B cell (primary cell): ENCODE measurements around the gene PSD. TPM values are rescaled to one million over a fixed set of nuclear protein-coding genes. Genes with fewer than 3 reads are reported as not detected.
A peak's percentile ranks its signal among the peaks of the same experiment; 100 is the strongest.

ENCODE experiments used
- ATAC-seq: fragments of 200-7000 bp; cut with Tn5 transposase; one replicate; pipeline ENCODE4 v1.10.0; 2021; ENCODE audit warnings: low read depth, mild to moderate bottlenecking, moderate number of reproducible peaks, moderate library complexity
- CTCF ChIA-PET: fragments of 350-600 bp; sonication (Branson Sonifier 250); formaldehyde crosslinking; loops from one replicate; lab custom pipeline; 2021; ENCODE audit warnings: antibody characterized with exemption, inconsistent platforms; lab: Charles Lee
- POLR2A ChIA-PET: fragments of 350-600 bp; sonication (Branson Sonifier 250); formaldehyde crosslinking; loops from one replicate; lab custom pipeline; 2021; ENCODE audit warnings: antibody characterized with exemption; lab: Charles Lee
- DNase-seq: peaks from one replicate; pipeline ENCODE4 v3.0.0; 2013
- H2AFZ ChIP-seq: 2 replicates; pipeline ENCODE4 v1.6.1; 2012; ENCODE audit warnings: mild to moderate bottlenecking, low read depth, low read length; ENCODE audit not compliant: insufficient read depth, poor library complexity, severe bottlenecking
- H3K27ac ChIP-seq, 2 donors: 1 replicate in 1 of 2; 2 replicates in 1 of 2; pipeline ENCODE4 v1.5.1; 2012 to 2013; ENCODE audit warnings: low read length in 2 of 2, mild to moderate bottlenecking in 2 of 2, moderate library complexity in 1 of 2
- H3K27me3 ChIP-seq, 4 experiments: fragments of 200-600 bp in 1 of 4; sonication (generic) in 1 of 4; replicated peaks in 1 of 4; 1 replicate in 2 of 4; 2 replicates in 2 of 4; pipeline versions ENCODE4 v1.6.1 to v1.7.0; 2013 to 2016; ENCODE audit warnings: low read length in 3 of 4, mild to moderate bottlenecking in 2 of 4, mixed read lengths in 1 of 4, moderate library complexity in 1 of 4; ENCODE audit not compliant: insufficient read depth in 4 of 4, control insufficient read depth in 3 of 4; ENCODE audit errors: control extremely low read depth in 1 of 4
- H3K36me3 ChIP-seq, 2 experiments: replicated peaks in 1 of 2; 1 replicate in 1 of 2; 2 replicates in 1 of 2; pipeline versions ENCODE4 v1.6.1 to v1.7.1; 2013; ENCODE audit warnings: low read length in 1 of 2; ENCODE audit not compliant: insufficient read depth in 2 of 2, control insufficient read depth in 1 of 2; ENCODE audit errors: control extremely low read depth in 1 of 2, extremely low read depth in 1 of 2
- H3K4me1 ChIP-seq, 2 donors: fragments of 200-600 bp in 1 of 2; sonication (generic) in 1 of 2; 1 replicate in 1 of 2; 2 replicates in 1 of 2; pipeline versions ENCODE4 v1.5.1 to v1.6.1; 2013 to 2017; ENCODE audit warnings: low read length in 2 of 2; ENCODE audit not compliant: control insufficient read depth in 2 of 2, insufficient read depth in 2 of 2
- H3K4me2 ChIP-seq: replicated peaks from 2 replicates; pipeline ENCODE3; 2012; ENCODE audit warnings: mild to moderate bottlenecking, low read depth, low read length; ENCODE audit not compliant: poor library complexity, severe bottlenecking
- H3K4me3 ChIP-seq, 5 experiments: fragments of 200-600 bp in 1 of 5; sonication (generic) in 1 of 5; 1 replicate in 3 of 5; 2 replicates in 2 of 5; pipeline versions ENCODE4 v1.5.1 to v1.7.0; 2011 to 2016; ENCODE audit warnings: low read length in 4 of 5, mild to moderate bottlenecking in 4 of 5, low read depth in 2 of 5, control low read depth in 1 of 5, moderate library complexity in 1 of 5; ENCODE audit not compliant: insufficient read depth in 1 of 5; ENCODE audit errors: control extremely low read depth in 1 of 5, extremely low read depth in 1 of 5
- H3K79me2 ChIP-seq: fragments of 200-600 bp; sonication (generic); one replicate; pipeline ENCODE4 v1.6.0; 2016; ENCODE audit warnings: low read length; ENCODE audit not compliant: control insufficient read depth, insufficient read depth
- H3K9ac ChIP-seq: fragments of 200-600 bp; sonication (generic); 2 replicates; pipeline ENCODE4 v1.6.1; 2017; ENCODE audit warnings: mild to moderate bottlenecking, low read length, moderate library complexity
- H3K9me3 ChIP-seq, 3 donors: one replicate each; pipeline versions ENCODE4 v1.6.1 to v1.7.1; 2013; ENCODE audit warnings: low read length in 2 of 3; ENCODE audit not compliant: control insufficient read depth in 2 of 3, insufficient read depth in 1 of 3; ENCODE audit errors: control extremely low read depth in 1 of 3
- H4K20me1 ChIP-seq: 2 replicates; pipeline ENCODE4 v1.6.0; 2012; ENCODE audit warnings: mild to moderate bottlenecking, low read length; ENCODE audit not compliant: insufficient read depth, control insufficient read depth, poor library complexity, severe bottlenecking
- H3K27ac Mint-ChIP-seq: one replicate; pipeline ENCODE4 v1.8.0; 2021; ENCODE audit warnings: mixed read lengths
- H3K27me3 Mint-ChIP-seq: one replicate; pipeline ENCODE4 v1.8.0; 2021; ENCODE audit warnings: mixed read lengths
- H3K4me1 Mint-ChIP-seq: one replicate; pipeline ENCODE4 v1.8.0; 2021; ENCODE audit warnings: mixed read lengths
- H3K4me3 Mint-ChIP-seq: one replicate; pipeline ENCODE4 v1.8.0; 2021; ENCODE audit warnings: mixed read lengths
- H3K9me3 Mint-ChIP-seq: one replicate; pipeline ENCODE4 v1.8.0; 2022; ENCODE audit warnings: mixed read lengths; ENCODE audit not compliant: insufficient read depth
- CTCF ChIP-seq: fragments of 200-600 bp; IDR thresholded peaks from one replicate; pipeline ENCODE4 v1.8.0; 2022; ENCODE audit warnings: antibody characterized with exemption, mild to moderate bottlenecking
- EZH2 ChIP-seq: IDR thresholded peaks from 2 replicates; pipeline ENCODE4 v1.6.1; 2012; ENCODE audit warnings: borderline replicate concordance, low read depth, mild to moderate bottlenecking, moderate library complexity, low read length; ENCODE audit not compliant: insufficient read depth, poor library complexity, severe bottlenecking
- WGBS: methylation state at CpG from one replicate; pipeline ENCODE4 v1.1.5; 2013; ENCODE audit warnings: missing lambda C conversion rate; ENCODE audit not compliant: insufficient coverage; 5-methylcytosine and 5-hydroxymethylcytosine counted together
- intact Hi-C: fragments of 100-400 bp; cut with micrococcal nuclease; formaldehyde crosslinking; loops from one replicate; pipeline ENCODE4 v1.10.0; 2022
- polyA plus RNA-seq: library from polyadenylated mRNA; depleted of rRNA; stranded (reverse); fragments of >200 nt; gene quantifications from 2 replicates; pipeline ENCODE4 v1.2.3, GENCODE V29; 2012
- total RNA-seq, 2 donors: library from RNA; stranded (reverse); fragments of 120-200 nt in 1 of 2; gene quantifications; 1 replicate in 1 of 2; 2 replicates in 1 of 2; pipeline versions ENCODE4 v1.2.3 to v1.2.4, GENCODE V29; 2013 to 2022

PSD gene
- total and polyA plus RNA-seq, 2 donors (not counting 1 experiment from before 2014, with no cell fraction given) = 0.52 to 0.81 TPM

GRCh38 chr10:102407425-102408130 lies 11.0 kb downstream of the PSD start:
- Histone ChIP-seq H4K20me1 (peaks cover 24% of the 10 kb centered on the region), H3K4me3 (no peak overlapping the region), H3K79me2 (no peaks in the 10 kb centered on the region), H3K4me1 (peaks cover 20 to 27% of the 10 kb centered on the region in 2 donors), H3K9me3 (peaks cover 0 to 20% (median 0%) of the 10 kb centered on the region in 3 donors), H3K27ac (no peak overlapping the region), H2AFZ (no peak overlapping the region), H3K9ac (no peak overlapping the region), H3K4me2 (no peak overlapping the region), H3K36me3 (peaks cover 0 to 3% of the 10 kb centered on the region in 2 experiments), H3K27me3 (peaks cover 0 to 52% (median 34%) of the 10 kb centered on the region in 4 experiments)
- ChIA-PET CTCF (interaction anchor here (0.6 to 1.9 kb wide), 4 partner anchors 9 to 121 kb away, joined by 3 to 7 read pairs (median 4); no protein-coding TSS in a partner anchor), POLR2A (interaction anchor here (0.6 kb wide), 1 partner anchor 276 kb away, joined by 4 read pairs; no protein-coding TSS in a partner anchor)
- Mint-ChIP-seq H3K27me3 (peaks cover 39% of the 10 kb centered on the region), H3K9me3 (no peaks in the 10 kb centered on the region), H3K4me1 (peaks cover 30% of the 10 kb centered on the region), H3K27ac (peak overlapping the region; percentile 20), H3K4me3 (peak overlapping the region; percentile 72)
- DNase-seq (peak; percentile 53), ATAC-seq (no peak)
- intact Hi-C loops = no loop called here
- TF ChIP-seq EZH2 (no peak), CTCF (no peak)
- WGBS = 86% methylated on average over 11 of the region's 13 CpGs

GRCh38 chr10:102406815-102407214 lies 11.8 kb downstream of the PSD start:
- DNase-seq (peak; percentile 40), ATAC-seq (no peak)
- Mint-ChIP-seq H3K4me3 (peak overlapping the region; percentile 11), H3K4me1 (peaks cover 28% of the 10 kb centered on the region), H3K9me3 (no peaks in the 10 kb centered on the region), H3K27me3 (peaks cover 32% of the 10 kb centered on the region), H3K27ac (peak overlapping the region; percentile 4)
- peaks cover 32% of the 10 kb centered on the region for H4K20me1 ChIP-seq
- peaks cover 0 to 10% of the 10 kb centered on the region in 2 experiments for H3K36me3 ChIP-seq
- H3K27me3 ChIP-seq = peaks cover 0 to 45% (median 31%) of the 10 kb centered on the region in 4 experiments
- H2AFZ ChIP-seq = no peak overlapping the region
- ChIA-PET POLR2A (interaction anchor here (0.6 kb wide), 1 partner anchor 236 kb away, joined by 4 read pairs; no protein-coding TSS in a partner anchor), CTCF (interaction anchor here (1.4 to 2.3 kb wide), 4 partner anchors 9 to 72 kb away, joined by 4 to 8 read pairs (median 6); no protein-coding TSS in a partner anchor)
- H3K4me2 ChIP-seq = no peak overlapping the region
- H3K79me2 ChIP-seq = no peaks in the 10 kb centered on the region
- H3K27ac ChIP-seq = no peak overlapping the region
- no CpG with 5 or more reads among the region's 2 CpGs for WGBS
- intact Hi-C loops = no loop called here
- H3K9me3 ChIP-seq = peaks cover 0 to 18% (median 0%) of the 10 kb centered on the region in 3 donors
- TF ChIP-seq EZH2 = no peak
- TF ChIP-seq CTCF = no peak
- H3K4me1 ChIP-seq = peaks cover 20 to 27% of the 10 kb centered on the region in 2 donors
- no peak overlapping the region for H3K4me3 ChIP-seq
- H3K9ac ChIP-seq = no peak overlapping the region
